GM12864 (cell line): ENCODE results near the gene KCNJ10.

Experiments
- DNase-seq: peaks from one replicate; pipeline ENCODE4 v3.0.0-alpha.2; 2011; ENCODE audit warnings: low read depth
- H3K4me3 ChIP-seq: 2 replicates; pipeline ENCODE4 v1.5.1; 2011; ENCODE audit warnings: mild to moderate bottlenecking, low read depth, low read length, control low read depth
- CTCF ChIP-seq: IDR thresholded peaks from 2 replicates; pipeline ENCODE4 v1.5.1; 2011; ENCODE audit warnings: low read depth, mild to moderate bottlenecking, moderate library complexity, low read length, control low read depth, inconsistent platforms; ENCODE audit errors: missing control alignments

KCNJ10 gene

GRCh38 chr1:160043543-160043942 lies 26.4 kb downstream of the KCNJ10 start:
- DNase-seq: no peak
- no peak overlapping the region for H3K4me3 ChIP-seq
- no peak for TF ChIP-seq CTCF

DNA sequence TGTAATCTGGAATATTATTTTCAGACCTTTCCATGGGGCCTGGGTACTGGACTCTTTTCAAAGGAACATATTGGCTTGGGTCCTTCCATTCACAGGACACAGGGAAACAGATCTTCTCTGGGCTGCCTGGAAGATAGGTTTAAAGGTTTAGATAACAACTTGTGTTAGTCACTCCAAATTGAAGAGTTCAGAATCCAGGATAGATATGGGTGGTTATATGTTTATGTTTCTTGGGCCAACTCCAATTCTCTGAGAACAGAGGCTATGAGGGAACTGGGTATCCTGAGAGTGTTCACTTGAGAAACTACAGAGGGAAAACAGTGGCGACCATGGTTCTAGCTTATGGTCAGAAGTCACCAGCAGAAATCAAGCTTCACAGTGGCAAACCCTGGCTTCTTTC lies 29.5 kb downstream of the KCNJ10 start:
- DNase-seq: no peak
- H3K4me3 ChIP-seq: no peak overlapping the region
- TF ChIP-seq CTCF: no peak

DNA sequence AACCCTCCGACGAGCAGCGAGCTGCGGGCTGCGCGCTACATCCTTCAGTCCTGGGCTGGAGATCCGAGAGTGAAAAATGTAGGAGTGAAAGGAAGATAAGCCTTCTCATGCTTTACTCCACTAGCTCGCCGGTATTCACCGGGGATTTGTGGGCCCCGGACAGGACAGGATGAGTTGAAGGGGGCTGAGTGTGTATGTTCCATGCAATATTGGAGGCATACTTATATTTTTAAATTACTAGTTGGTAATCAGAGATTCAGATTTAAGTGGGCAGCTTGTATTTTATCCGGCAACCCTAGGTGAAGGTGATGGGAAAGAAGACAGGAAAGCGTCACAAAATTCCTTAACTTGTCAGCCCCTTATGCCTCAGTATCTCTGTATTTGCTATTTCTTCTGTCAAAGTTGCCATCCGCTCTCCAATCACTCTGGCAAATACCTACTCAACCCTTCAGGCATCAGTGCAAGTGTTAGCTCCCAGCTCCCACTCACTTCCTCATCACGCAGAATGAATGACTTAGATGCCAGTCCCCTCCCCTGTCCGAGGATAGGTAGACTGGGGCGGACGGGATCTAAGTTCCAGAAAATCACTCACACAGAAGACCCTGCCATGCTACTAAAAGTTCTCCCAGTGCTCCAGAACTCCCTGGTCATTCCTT lies 37.7 kb downstream of the KCNJ10 start:
- H3K4me3 ChIP-seq: peak overlapping the region; percentile 86
- DNase-seq: no peak
- no peak for TF ChIP-seq CTCF

GRCh38 chr1:160031365-160032164 lies 38.4 kb downstream of the KCNJ10 start, which contains the start of gene PIGM:
Gene PIGM (minus strand): TSS chr1:160031990. CDS start chr1:160031739, 251 bp downstream.
- H3K4me3 ChIP-seq: peak within 1 kb of the TSS; percentile 86
- no peak for TF ChIP-seq CTCF
- peak; percentile 78 for DNase-seq

GRCh38 chr1:160030657-160031364 lies 39.1 kb downstream of the KCNJ10 start:
- TF ChIP-seq CTCF: no peak
- no peak for DNase-seq
- peak overlapping the region; percentile 86 for H3K4me3 ChIP-seq

GRCh38 chr1:160028426-160028825 lies 41.5 kb downstream of the KCNJ10 start:
- no peak for TF ChIP-seq CTCF
- no peak overlapping the region for H3K4me3 ChIP-seq
- DNase-seq: no peak
